H9 (cell line): ENCODE measurements around the gene NT5DC1. TPM values are rescaled to one million over a fixed set of nuclear protein-coding genes. Genes with fewer than 3 reads are reported as not detected.

Experiments used
- DNase-seq: peaks from one replicate; pipeline ENCODE4 v3.0.0-alpha.2; 2017
- H2AFZ ChIP-seq: one replicate; pipeline ENCODE4 v1.6.1; 2013; ENCODE audit warnings: mild to moderate bottlenecking, low read length, control low read depth, moderate library complexity
- H2AK5ac ChIP-seq: 2 replicates; pipeline ENCODE4 v1.6.1; 2013; ENCODE audit warnings: low read length, control low read depth, mixed read lengths; ENCODE audit not compliant: insufficient read length
- H2BK120ac ChIP-seq: one replicate; pipeline ENCODE4 v1.6.1; 2013; ENCODE audit warnings: low read depth, mild to moderate bottlenecking, low read length, control low read depth, inconsistent platforms; ENCODE audit not compliant: poor library complexity, severe bottlenecking
- H2BK12ac ChIP-seq: 2 replicates; pipeline ENCODE4 v1.6.1; 2013; ENCODE audit warnings: low read length, control low read depth, mixed read lengths, low read depth; ENCODE audit not compliant: insufficient read length
- H2BK15ac ChIP-seq: 2 replicates; pipeline ENCODE4 v1.6.1; 2013; ENCODE audit warnings: low read depth, low read length, control low read depth
- H2BK20ac ChIP-seq: one replicate; pipeline ENCODE4 v1.6.1; 2013; ENCODE audit warnings: low read depth, mild to moderate bottlenecking, low read length, control low read depth, inconsistent platforms; ENCODE audit not compliant: poor library complexity, severe bottlenecking
- H2BK5ac ChIP-seq: 2 replicates; pipeline ENCODE4 v1.6.1; 2013; ENCODE audit warnings: low read length, control low read depth, mixed read lengths; ENCODE audit not compliant: insufficient read length
- H3K14ac ChIP-seq: 2 replicates; pipeline ENCODE4 v1.6.1; 2013; ENCODE audit warnings: low read length, control low read depth; ENCODE audit not compliant: insufficient read depth
- H3K18ac ChIP-seq: 2 replicates; pipeline ENCODE4 v1.6.1; 2013; ENCODE audit warnings: low read depth, mild to moderate bottlenecking, mixed read lengths, low read length, control low read depth; ENCODE audit not compliant: insufficient read length
- H3K23ac ChIP-seq: 2 replicates; pipeline ENCODE4 v1.6.1; 2013; ENCODE audit warnings: low read length, control low read depth, mixed read lengths, low read depth; ENCODE audit not compliant: insufficient read length
- H3K23me2 ChIP-seq: 2 replicates; pipeline ENCODE4 v1.6.1; 2013; ENCODE audit warnings: low read depth, mild to moderate bottlenecking, mixed read lengths, low read length, control low read depth; ENCODE audit not compliant: insufficient read length, poor library complexity, severe bottlenecking
- H3K27ac ChIP-seq: 2 replicates; pipeline ENCODE4 v1.5.1; 2013; ENCODE audit warnings: low read length, control low read depth, mixed read lengths, low read depth; ENCODE audit not compliant: insufficient read length
- H3K27me3 ChIP-seq: 2 replicates; pipeline ENCODE4 v1.6.1; 2013; ENCODE audit warnings: low read length, control low read depth, inconsistent platforms; ENCODE audit not compliant: insufficient read depth
- H3K4ac ChIP-seq: 2 replicates; pipeline ENCODE4 v1.6.1; 2013; ENCODE audit warnings: low read depth, mild to moderate bottlenecking, control low read depth, inconsistent platforms, low read length, moderate library complexity
- H3K4me1 ChIP-seq: 2 replicates; pipeline ENCODE4 v1.6.1; 2013; ENCODE audit warnings: low read length, control low read depth, inconsistent platforms; ENCODE audit not compliant: insufficient read depth
- H3K4me2 ChIP-seq: 2 replicates; pipeline ENCODE4 v1.6.1; 2013; ENCODE audit warnings: low read length, control low read depth, mixed read lengths; ENCODE audit not compliant: insufficient read length, insufficient read depth
- H3K56ac ChIP-seq: 2 replicates; pipeline ENCODE4 v1.6.1; 2013; ENCODE audit warnings: low read depth, mild to moderate bottlenecking, mixed read lengths, low read length, control low read depth; ENCODE audit not compliant: insufficient read length
- H3K79me1 ChIP-seq: 2 replicates; pipeline ENCODE4 v1.6.1; 2013; ENCODE audit warnings: low read depth, mild to moderate bottlenecking, moderate library complexity, low read length, control low read depth, inconsistent platforms; ENCODE audit not compliant: insufficient read depth, poor library complexity, severe bottlenecking
- H3K79me2 ChIP-seq: 2 replicates; pipeline ENCODE4 v1.6.1; 2013; ENCODE audit warnings: low read length, control low read depth, inconsistent platforms; ENCODE audit not compliant: insufficient read depth
- H3K9ac ChIP-seq: 2 replicates; pipeline ENCODE4 v1.6.1; 2013; ENCODE audit warnings: low read length, control low read depth, mixed read lengths; ENCODE audit not compliant: insufficient read length; ENCODE audit errors: extremely low read depth
- H3K9me3 ChIP-seq: one replicate; pipeline ENCODE4 v1.6.1; 2013; ENCODE audit warnings: low read depth, low read length, inconsistent platforms; ENCODE audit not compliant: control insufficient read depth
- H3T11ph ChIP-seq: one replicate; pipeline ENCODE4 v1.6.1; 2013; ENCODE audit warnings: mild to moderate bottlenecking, low read length, control low read depth, inconsistent platforms
- H4K20me1 ChIP-seq: one replicate; pipeline ENCODE4 v1.6.1; 2013; ENCODE audit not compliant: control insufficient read depth, insufficient read length, insufficient read depth
- H4K5ac ChIP-seq: 2 replicates; pipeline ENCODE4 v1.6.1; 2013; ENCODE audit warnings: low read depth, mild to moderate bottlenecking, mixed read lengths, low read length, control low read depth; ENCODE audit not compliant: insufficient read length
- H4K8ac ChIP-seq: replicated peaks from 2 replicates; pipeline ENCODE4 v1.6.1; 2013; ENCODE audit warnings: low read length, control low read depth, mixed read lengths, low read depth; ENCODE audit not compliant: insufficient read length
- H4K91ac ChIP-seq: 2 replicates; pipeline ENCODE4 v1.6.1; 2013; ENCODE audit warnings: low read depth, mild to moderate bottlenecking, moderate library complexity, mixed read lengths, low read length, control low read depth; ENCODE audit not compliant: insufficient read length
- H3K27ac Mint-ChIP-seq, 3 experiments: 2 replicates in 2 of 3; 3 replicates in 1 of 3; pipeline ENCODE4 v1.8.0; 2020 to 2021; ENCODE audit warnings: mixed read lengths in 3 of 3, mild to moderate bottlenecking in 1 of 3, moderate library complexity in 1 of 3
- H3K27me3 Mint-ChIP-seq: 2 replicates; pipeline ENCODE4 v1.8.0; 2021; ENCODE audit warnings: low read depth, mild to moderate bottlenecking, moderate library complexity, mixed read lengths
- H3K36me3 Mint-ChIP-seq, 3 experiments: 2 replicates in 2 of 3; 3 replicates in 1 of 3; pipeline ENCODE4 v1.8.0; 2020 to 2021; ENCODE audit warnings: low read depth in 3 of 3, mixed read lengths in 3 of 3; ENCODE audit not compliant: insufficient read depth in 1 of 3
- H3K4me1 Mint-ChIP-seq, 2 experiments: 2 replicates each; pipeline ENCODE4 v1.8.0; 2020; ENCODE audit warnings: mixed read lengths in 2 of 2
- H3K4me3 Mint-ChIP-seq, 2 experiments: 2 replicates in 1 of 2; 3 replicates in 1 of 2; pipeline ENCODE4 v1.8.0; 2020 to 2021; ENCODE audit warnings: mild to moderate bottlenecking in 2 of 2, mixed read lengths in 2 of 2, moderate library complexity in 1 of 2
- H3K9me3 Mint-ChIP-seq, 2 experiments: 2 replicates in 1 of 2; 3 replicates in 1 of 2; pipeline ENCODE4 v1.8.0; 2020; ENCODE audit warnings: mild to moderate bottlenecking in 2 of 2, mixed read lengths in 2 of 2, moderate library complexity in 1 of 2
- WGBS: extraction: QIAGEN DNeasy Blood & Tissue Kit; methylation state at CpG from one replicate; pipeline ENCODE4 v1.1.7; 2013; ENCODE audit warnings: missing lambda C conversion rate, low lambda C conversion rate, mixed read lengths; ENCODE audit not compliant: insufficient read length; ENCODE audit errors: extremely low coverage; 5-methylcytosine and 5-hydroxymethylcytosine counted together
- total RNA-seq: library from RNA; stranded (reverse); gene quantifications from 2 replicates; pipeline ENCODE4 v1.2.1, GENCODE V29; 2021
- TF ChIP-seq, protein P1 (sequence below): fragments of 200-600 bp; sonication (generic); conservative IDR thresholded peaks from 3 replicates; pipeline ENCODE4 v1.8.0; 2021; ENCODE audit warnings: antibody characterized with exemption, mild to moderate bottlenecking

NT5DC1 gene
- total RNA-seq, 1 experiment from 2014 or later, result 64.9 TPM

GRCh38 chr6:116189472-116189871 is 88.8 kb downstream of the NT5DC1 start:
- H3K27ac ChIP-seq, result no peak overlapping the region
- TF ChIP-seq, protein P1, sequence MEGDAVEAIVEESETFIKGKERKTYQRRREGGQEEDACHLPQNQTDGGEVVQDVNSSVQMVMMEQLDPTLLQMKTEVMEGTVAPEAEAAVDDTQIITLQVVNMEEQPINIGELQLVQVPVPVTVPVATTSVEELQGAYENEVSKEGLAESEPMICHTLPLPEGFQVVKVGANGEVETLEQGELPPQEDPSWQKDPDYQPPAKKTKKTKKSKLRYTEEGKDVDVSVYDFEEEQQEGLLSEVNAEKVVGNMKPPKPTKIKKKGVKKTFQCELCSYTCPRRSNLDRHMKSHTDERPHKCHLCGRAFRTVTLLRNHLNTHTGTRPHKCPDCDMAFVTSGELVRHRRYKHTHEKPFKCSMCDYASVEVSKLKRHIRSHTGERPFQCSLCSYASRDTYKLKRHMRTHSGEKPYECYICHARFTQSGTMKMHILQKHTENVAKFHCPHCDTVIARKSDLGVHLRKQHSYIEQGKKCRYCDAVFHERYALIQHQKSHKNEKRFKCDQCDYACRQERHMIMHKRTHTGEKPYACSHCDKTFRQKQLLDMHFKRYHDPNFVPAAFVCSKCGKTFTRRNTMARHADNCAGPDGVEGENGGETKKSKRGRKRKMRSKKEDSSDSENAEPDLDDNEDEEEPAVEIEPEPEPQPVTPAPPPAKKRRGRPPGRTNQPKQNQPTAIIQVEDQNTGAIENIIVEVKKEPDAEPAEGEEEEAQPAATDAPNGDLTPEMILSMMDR, result no peak

More at GRCh38 chr6:116189472-116189871, 88.8 kb downstream of the NT5DC1 start:
- H3K4ac ChIP-seq, result no peak overlapping the region
- H3K56ac ChIP-seq, result no peak overlapping the region
- H3T11ph ChIP-seq, result no peak overlapping the region
- no peak overlapping the region for H2AFZ ChIP-seq
- H3K27me3 ChIP-seq, result no peaks in the 10 kb centered on the region
- no peaks in the 10 kb centered on the region for H3K79me1 ChIP-seq
- Mint-ChIP-seq H3K27ac (no peak overlapping the region), H3K36me3 (peaks cover 0 to 3% (median 0%) of the 10 kb centered on the region in 3 experiments; a peak in 1 of 7 replicates), H3K4me1 (peaks cover 0 to 5% of the 10 kb centered on the region in 2 experiments; a peak in 1 of 4 replicates), H3K9me3 (no peaks in the 10 kb centered on the region), H3K4me3 (no peak overlapping the region), H3K27me3 (no peaks in the 10 kb centered on the region)
- no peak overlapping the region for H3K9ac ChIP-seq
- no peaks in the 10 kb centered on the region for H3K79me2 ChIP-seq
- no peak overlapping the region for H3K18ac ChIP-seq
- no peak overlapping the region for H3K4me2 ChIP-seq
- no peak overlapping the region for H4K5ac ChIP-seq
- H3K14ac ChIP-seq, result no peak overlapping the region
- H2BK12ac ChIP-seq, result no peak overlapping the region
- no peak overlapping the region for H3K23ac ChIP-seq
- no peaks in the 10 kb centered on the region for H3K4me1 ChIP-seq
- DNase-seq, result no peak
- no peaks in the 10 kb centered on the region for H3K23me2 ChIP-seq
- no CpG with 5 or more reads among the region's 2 CpGs for WGBS
- H2BK5ac ChIP-seq, result no peak overlapping the region
- H2BK15ac ChIP-seq, result no peak overlapping the region
- H2BK120ac ChIP-seq, result no peak overlapping the region
- H2BK20ac ChIP-seq, result no peak overlapping the region
- H4K20me1 ChIP-seq, result no peaks in the 10 kb centered on the region
- no peaks in the 10 kb centered on the region for H3K9me3 ChIP-seq
- no peak overlapping the region for H4K91ac ChIP-seq
- H4K8ac ChIP-seq, result no peak overlapping the region
- H2AK5ac ChIP-seq, result no peak overlapping the region
